Activated CD8-positive, alpha-beta memory T cell treated with anti-CD3 and anti-CD28 coated beads for 1 hour (primary cell): Measurements from ENCODE around the gene IL2RA.
"Not testable (repeated sequence)": the region's sequence is repeated elsewhere in the genome, so short reads cannot be mapped to it uniquely, and the experiment has no call there.

Experiments used
- DNase-seq, 2 donors: peaks; one replicate each; pipeline ENCODE4 v3.0.0-alpha.2; 2020; ENCODE audit warnings: low read depth in 1 of 2; ENCODE audit errors: extremely low read depth in 1 of 2

The IL2RA gene

GRCh38 chr10:5963591-5963990 is 98.6 kb downstream of the IL2RA start:
- no peak for DNase-seq

- no peak for DNase-seq
These were observed 99.1 kb downstream of the IL2RA start for GRCh38 chr10:5963071-5963470.

DNA sequence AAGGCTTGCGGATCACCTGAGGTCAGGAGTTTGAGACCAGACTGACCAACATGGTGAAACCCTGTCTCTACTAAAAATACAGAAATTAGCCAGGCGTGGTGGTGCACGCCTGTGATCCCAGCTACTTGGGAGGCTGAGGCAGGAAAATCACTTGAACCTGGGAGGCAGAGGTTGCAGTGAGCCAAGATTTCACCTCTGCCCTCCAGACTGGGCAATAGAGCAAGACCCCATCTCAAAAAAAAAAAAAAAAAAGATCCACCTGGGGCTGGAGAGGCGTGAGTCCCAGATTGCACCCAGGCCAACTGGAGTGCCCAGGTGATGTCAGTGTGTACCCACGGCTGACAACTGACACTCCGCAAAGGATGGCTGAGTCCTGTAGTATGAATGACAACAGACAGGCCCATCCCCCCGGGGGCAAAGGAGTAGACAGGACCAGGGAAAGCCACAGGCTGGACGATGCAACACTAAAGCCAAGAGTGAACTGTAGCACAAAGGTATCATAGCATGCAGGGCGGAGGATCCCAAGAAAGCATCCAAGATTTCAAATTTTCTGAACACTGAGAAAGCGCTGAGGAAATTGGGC is 99.7 kb downstream of the IL2RA start:
- DNase-seq, result not testable (repeated sequence)

GRCh38 chr10:5961405-5962100 is 100.6 kb downstream of the IL2RA start:
- no peak for DNase-seq

DNA sequence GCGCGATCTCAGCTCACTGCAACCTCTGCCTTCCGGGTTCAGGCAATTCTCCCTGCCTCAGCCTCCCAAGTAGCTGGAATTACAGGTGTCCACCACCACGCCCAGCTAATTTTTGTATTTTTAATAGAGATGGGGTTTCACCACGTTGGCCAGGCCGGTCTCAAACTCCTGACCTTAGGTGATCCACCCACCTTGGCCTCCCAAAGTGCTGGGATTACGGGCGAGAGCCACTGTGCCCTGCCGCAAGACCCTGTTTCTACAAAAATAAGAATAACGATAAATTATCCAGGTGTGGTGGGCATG is 101.2 kb downstream of the IL2RA start:
- not testable (repeated sequence) for DNase-seq
